ENCODE results near the gene SH2B3. TPM values are rescaled to one million over a fixed set of nuclear protein-coding genes. Genes with fewer than 3 reads are reported as not detected.
A peak's percentile ranks its signal among the peaks of the same experiment; 100 is the strongest.

Gene SH2B3
- total RNA-seq, 2 donors from 2014 or later = 26.4 to 40.9 TPM

GRCh38 chr12:111434680-111435338 is 29.1 kb downstream of the SH2B3 start:
- H3K27me3 ChIP-seq = no peaks in the 10 kb centered on the region
- no peaks in the 10 kb centered on the region for H3K9me3 ChIP-seq
- intact Hi-C loops (cut with DNase I) = no loop called here
- peaks cover 59% of the 10 kb centered on the region for H3K4me1 ChIP-seq
- DNase-seq = peak; percentile 73
- H3K9ac ChIP-seq (ENCODE audit: low read depth in 2 of 2, low read length in 2 of 2) = peak overlapping the region in 1 of 2 donors; percentile 65
- H3K4me3 ChIP-seq = no peak overlapping the region
- peak overlapping the region; percentile 70 for H3K27ac ChIP-seq
- TF ChIP-seq CTCF (IDR thresholded peaks at IDR 0.05) = no peak
- H3K36me3 ChIP-seq = no peaks in the 10 kb centered on the region

- Histone ChIP-seq H3K27ac (peak overlapping the region; percentile 70), H3K4me1 (peaks cover 53% of the 10 kb centered on the region), H3K9ac (ENCODE audit: low read depth in 2 of 2, low read length in 2 of 2) (peak overlapping the region; percentile 3 to 55), H3K4me3 (no peak overlapping the region), H3K9me3 (no peaks in the 10 kb centered on the region), H3K36me3 (no peaks in the 10 kb centered on the region), H3K27me3 (no peaks in the 10 kb centered on the region)
- TF ChIP-seq CTCF (IDR thresholded peaks at IDR 0.05) = no peak
- intact Hi-C loops (cut with DNase I) = no loop called here
- no peak for DNase-seq
Observed at GRCh38 chr12:111435661-111436201, 30.0 kb downstream of the SH2B3 start.

- H3K4me1 ChIP-seq = peaks cover 47% of the 10 kb centered on the region
- no peaks in the 10 kb centered on the region for H3K9me3 ChIP-seq
- DNase-seq = no peak
- H3K27me3 ChIP-seq = no peaks in the 10 kb centered on the region
- no peak overlapping the region for H3K4me3 ChIP-seq
- no peak for TF ChIP-seq CTCF (IDR thresholded peaks at IDR 0.05)
- H3K36me3 ChIP-seq = no peaks in the 10 kb centered on the region
- no peak overlapping the region for H3K9ac ChIP-seq (ENCODE audit: low read depth in 2 of 2, low read length in 2 of 2)
- peak overlapping the region; percentile 70 for H3K27ac ChIP-seq
- intact Hi-C loops (cut with DNase I) = no loop called here
Observed at GRCh38 chr12:111436266-111436665, 30.5 kb downstream of the SH2B3 start.

GRCh38 chr12:111436811-111437210 is 31.1 kb downstream of the SH2B3 start:
- Histone ChIP-seq H3K27ac (peak overlapping the region; percentile 4), H3K9me3 (no peaks in the 10 kb centered on the region), H3K9ac (ENCODE audit: low read depth in 2 of 2, low read length in 2 of 2) (no peak overlapping the region), H3K4me3 (no peak overlapping the region), H3K27me3 (no peaks in the 10 kb centered on the region), H3K4me1 (peaks cover 46% of the 10 kb centered on the region), H3K36me3 (no peaks in the 10 kb centered on the region)
- intact Hi-C loops (cut with DNase I) = no loop called here
- DNase-seq = no peak
- no peak for TF ChIP-seq CTCF (IDR thresholded peaks at IDR 0.05)

- intact Hi-C loops (cut with DNase I) = no loop called here
- Histone ChIP-seq H3K27me3 (no peaks in the 10 kb centered on the region), H3K9me3 (no peaks in the 10 kb centered on the region), H3K9ac (ENCODE audit: low read depth in 2 of 2, low read length in 2 of 2) (peak overlapping the region in 1 of 2 donors; percentile 34), H3K36me3 (no peaks in the 10 kb centered on the region), H3K4me1 (peaks cover 46% of the 10 kb centered on the region), H3K27ac (no peak overlapping the region), H3K4me3 (no peak overlapping the region)
- TF ChIP-seq CTCF (IDR thresholded peaks at IDR 0.05) = no peak
- peak; percentile 68 for DNase-seq
Observed at GRCh38 chr12:111437816-111438454, 32.2 kb downstream of the SH2B3 start.
